Coronary artery (tissue), 2 donors: ENCODE data around the gene AADACL3.
"Not testable (repeated sequence)": the region's sequence is repeated elsewhere in the genome, so short reads cannot be mapped to it uniquely, and the experiment has no call there.

Experiments used
- DNase-seq: peaks from one replicate; pipeline ENCODE4 v3.0.0-alpha.2; 2017; ENCODE audit warnings: low spot score
- H3K27ac ChIP-seq, 2 donors: fragments of 200-600 bp; sonication (generic); one replicate each; pipeline ENCODE4 v1.5.1; 2016 to 2019
- H3K4me3 ChIP-seq: fragments of 200-600 bp; sonication (generic); 2 replicates; pipeline ENCODE4 v1.5.1; 2016; ENCODE audit warnings: mild to moderate bottlenecking, moderate library complexity
- TF ChIP-seq, protein P1 (sequence below): fragments of 200-600 bp; sonication (generic); IDR thresholded peaks from one replicate; pipeline ENCODE4 v1.5.1; 2019; ENCODE audit warnings: antibody characterized with exemption

AADACL3 gene

GRCh38 chr1:12708396-12709090, 7.4 kb upstream of the AADACL3 start:
- TF ChIP-seq, protein P1, sequence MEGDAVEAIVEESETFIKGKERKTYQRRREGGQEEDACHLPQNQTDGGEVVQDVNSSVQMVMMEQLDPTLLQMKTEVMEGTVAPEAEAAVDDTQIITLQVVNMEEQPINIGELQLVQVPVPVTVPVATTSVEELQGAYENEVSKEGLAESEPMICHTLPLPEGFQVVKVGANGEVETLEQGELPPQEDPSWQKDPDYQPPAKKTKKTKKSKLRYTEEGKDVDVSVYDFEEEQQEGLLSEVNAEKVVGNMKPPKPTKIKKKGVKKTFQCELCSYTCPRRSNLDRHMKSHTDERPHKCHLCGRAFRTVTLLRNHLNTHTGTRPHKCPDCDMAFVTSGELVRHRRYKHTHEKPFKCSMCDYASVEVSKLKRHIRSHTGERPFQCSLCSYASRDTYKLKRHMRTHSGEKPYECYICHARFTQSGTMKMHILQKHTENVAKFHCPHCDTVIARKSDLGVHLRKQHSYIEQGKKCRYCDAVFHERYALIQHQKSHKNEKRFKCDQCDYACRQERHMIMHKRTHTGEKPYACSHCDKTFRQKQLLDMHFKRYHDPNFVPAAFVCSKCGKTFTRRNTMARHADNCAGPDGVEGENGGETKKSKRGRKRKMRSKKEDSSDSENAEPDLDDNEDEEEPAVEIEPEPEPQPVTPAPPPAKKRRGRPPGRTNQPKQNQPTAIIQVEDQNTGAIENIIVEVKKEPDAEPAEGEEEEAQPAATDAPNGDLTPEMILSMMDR = no peak
- no peak overlapping the region for H3K27ac ChIP-seq
- no peak for DNase-seq
- H3K4me3 ChIP-seq = no peak overlapping the region

GRCh38 chr1:12709091-12709491, 6.8 kb upstream of the AADACL3 start:
- Histone ChIP-seq H3K4me3 (no peak overlapping the region), H3K27ac (no peak overlapping the region)
- DNase-seq = no peak
- TF ChIP-seq, protein P1 = no peak

DNA sequence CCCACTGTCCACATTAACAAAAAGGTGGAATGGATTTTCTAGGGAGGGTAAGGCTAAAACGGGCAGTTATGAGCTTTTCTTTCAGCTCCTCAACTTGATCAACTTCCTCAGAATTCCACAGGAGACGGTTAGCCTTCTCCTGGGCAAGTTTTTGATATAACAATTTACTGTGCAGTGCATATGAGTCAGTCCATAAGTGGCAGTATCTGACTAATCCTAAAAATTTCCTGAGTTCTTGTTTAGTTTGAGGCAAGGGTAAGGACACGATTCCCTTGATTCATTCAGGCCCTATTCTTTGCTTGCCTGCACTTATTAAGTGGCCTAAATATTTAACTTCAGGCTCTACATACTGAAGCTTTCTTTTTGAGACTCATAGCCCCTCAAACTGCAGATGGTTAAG, 6.2 kb upstream of the AADACL3 start:
- no peak for DNase-seq
- TF ChIP-seq, protein P1 = no peak
- Histone ChIP-seq H3K27ac (no peak overlapping the region), H3K4me3 (no peak overlapping the region)

DNA sequence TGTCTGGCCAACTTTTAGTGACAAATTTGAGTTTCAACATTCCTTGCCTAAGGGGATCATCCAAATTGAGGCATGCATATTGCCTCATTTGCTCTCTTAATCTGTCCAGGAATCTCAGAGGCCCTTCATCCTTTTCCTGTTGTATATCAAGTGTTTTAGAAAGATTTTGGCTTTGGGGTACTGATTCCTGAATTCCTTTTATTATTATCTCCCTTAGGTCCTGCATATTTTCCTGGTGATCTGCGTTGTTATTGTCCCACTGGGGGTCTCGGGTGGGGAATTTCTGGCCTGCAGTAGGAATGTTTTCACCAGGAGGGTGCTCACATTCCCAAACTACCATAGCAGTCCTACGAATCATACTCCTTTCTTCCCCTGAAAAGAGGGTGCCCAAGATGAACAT, 4.4 kb upstream of the AADACL3 start:
- H3K4me3 ChIP-seq = no peak overlapping the region
- no peak for DNase-seq
- no peak overlapping the region for H3K27ac ChIP-seq
- TF ChIP-seq, protein P1 = no peak

DNA sequence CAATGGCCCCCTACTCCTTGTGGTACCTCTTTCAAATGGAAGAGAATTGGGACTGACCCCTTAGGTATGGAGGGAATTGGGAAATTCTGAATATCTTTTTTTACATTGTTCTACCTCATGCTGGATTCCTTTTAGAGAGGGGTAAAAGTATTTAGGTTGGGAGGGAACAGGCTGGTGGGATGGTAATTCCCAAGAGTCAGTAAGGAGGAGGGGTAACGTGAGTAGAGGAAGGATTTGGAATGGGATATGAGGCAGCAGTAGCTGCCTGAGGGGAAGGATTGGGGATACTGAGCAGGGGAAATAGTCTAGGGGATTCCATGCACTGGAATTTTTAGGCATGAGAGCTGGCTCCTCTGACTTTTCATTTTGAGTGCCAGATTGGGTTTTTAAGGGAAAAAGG, 3.8 kb upstream of the AADACL3 start:
- Histone ChIP-seq H3K4me3 (no peak overlapping the region), H3K27ac (no peak overlapping the region)
- TF ChIP-seq, protein P1 = no peak
- DNase-seq = no peak

DNA sequence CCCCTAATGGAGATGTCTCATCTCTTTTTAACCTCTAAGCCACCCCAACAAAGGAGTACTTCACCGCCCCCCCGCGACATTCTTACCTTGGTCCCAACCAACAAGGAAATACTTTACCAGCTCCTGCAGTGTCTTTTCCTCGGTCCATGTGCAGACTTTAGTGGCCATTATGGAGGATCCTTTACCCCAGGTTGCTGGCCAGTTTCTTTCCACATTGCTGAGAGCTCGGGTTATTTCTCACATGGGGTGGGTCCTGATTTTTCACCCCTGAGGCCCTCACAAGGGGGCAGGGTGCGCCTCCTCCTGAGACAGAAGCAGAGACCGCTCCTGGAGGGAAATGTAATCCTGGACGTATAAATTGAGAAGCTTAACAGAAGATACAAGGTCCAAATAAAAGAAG, 3.0 kb upstream of the AADACL3 start:
- DNase-seq = no peak
- Histone ChIP-seq H3K27ac (no peak overlapping the region), H3K4me3 (no peak overlapping the region)
- TF ChIP-seq, protein P1 = no peak

DNA sequence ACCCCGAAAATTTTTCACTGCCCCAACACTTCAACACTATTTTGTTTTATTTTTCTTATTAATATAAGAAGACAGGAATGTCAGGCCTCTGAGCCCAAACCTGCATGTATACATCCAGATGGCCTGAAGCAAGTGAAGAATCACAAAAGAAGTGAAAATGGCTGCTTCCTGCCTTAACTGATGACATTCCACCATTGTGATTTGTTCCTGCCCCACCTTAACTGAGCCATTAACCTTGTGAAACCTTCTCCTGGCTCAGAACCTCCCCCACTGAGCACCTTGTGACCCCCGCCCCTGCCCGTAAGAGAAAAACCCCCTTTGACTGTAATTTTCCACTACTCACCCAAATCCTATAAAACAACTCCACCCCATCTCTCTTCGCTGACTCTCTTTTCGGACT, 2.3 kb upstream of the AADACL3 start:
- not testable (repeated sequence) for H3K27ac ChIP-seq, H3K4me3 ChIP-seq, DNase-seq
